Liver (tissue), 9 donors: Measurements from ENCODE around the gene RCOR1. TPM values are rescaled to one million over a fixed set of nuclear protein-coding genes. Genes with fewer than 3 reads are reported as not detected.

Experiments used
- DNase-seq: peaks from one replicate; pipeline ENCODE4 v3.0.0-alpha.2; 2017; ENCODE audit warnings: low spot score
- H3K27ac ChIP-seq, 2 donors: one replicate each; pipeline ENCODE4 v1.7.0; 2013; ENCODE audit warnings: inconsistent platforms in 2 of 2, low read length in 2 of 2, control low read depth in 1 of 2, low read depth in 1 of 2, mild to moderate bottlenecking in 1 of 2
- H3K27me3 ChIP-seq, 4 donors: one replicate each; pipeline versions ENCODE4 v1.6.1 to v1.7.0; 2013; ENCODE audit warnings: low read length in 3 of 4, inconsistent platforms in 1 of 4, mild to moderate bottlenecking in 1 of 4, moderate library complexity in 1 of 4; ENCODE audit not compliant: control insufficient read depth in 4 of 4, insufficient read depth in 4 of 4
- H3K36me3 ChIP-seq, 4 donors: one replicate each; pipeline versions ENCODE4 v1.6.1 to v1.7.0; 2013; ENCODE audit warnings: low read length in 3 of 4, mild to moderate bottlenecking in 3 of 4, low read depth in 1 of 4, moderate library complexity in 1 of 4; ENCODE audit not compliant: control insufficient read depth in 4 of 4, insufficient read depth in 3 of 4
- H3K4me1 ChIP-seq, 4 donors: one replicate each; pipeline versions ENCODE4 v1.6.1 to v1.7.0; 2013; ENCODE audit warnings: low read length in 3 of 4, mild to moderate bottlenecking in 3 of 4, moderate library complexity in 1 of 4; ENCODE audit not compliant: control insufficient read depth in 4 of 4, insufficient read depth in 4 of 4
- H3K4me3 ChIP-seq, 3 donors: one replicate each; pipeline versions ENCODE4 v1.6.1 to v1.7.0; 2013; ENCODE audit warnings: low read length in 3 of 3, control low read depth in 1 of 3, low read depth in 1 of 3, mild to moderate bottlenecking in 1 of 3
- H3K9ac ChIP-seq, 2 donors: one replicate each; pipeline ENCODE4 v1.7.0; 2013; ENCODE audit warnings: low read length in 2 of 2, mild to moderate bottlenecking in 2 of 2, moderate library complexity in 2 of 2, control low read depth in 1 of 2, low read depth in 1 of 2
- H3K9me3 ChIP-seq, 4 donors: one replicate each; pipeline versions ENCODE4 v1.6.1 to v1.7.0; 2013; ENCODE audit warnings: low read length in 3 of 4; ENCODE audit not compliant: control insufficient read depth in 4 of 4
- ATF3 ChIP-seq: IDR thresholded peaks from 2 replicates; pipeline ENCODE4 v1.6.1; 2016; ENCODE audit warnings: antibody characterized with exemption
- CTCF ChIP-seq: fragments of 150-350 bp; IDR thresholded peaks from 2 replicates; pipeline ENCODE4 v1.5.1; 2017; ENCODE audit warnings: improper control_type of control experiment, low read depth, low read length; ENCODE audit not compliant: missing input control
- EGR1 ChIP-seq, 2 donors: IDR thresholded peaks; 2 replicates each; pipeline ENCODE4 v1.6.1; 2016 to 2018; ENCODE audit warnings: antibody characterized with exemption in 2 of 2, low read depth in 2 of 2
- FOXA1 ChIP-seq: IDR thresholded peaks from 2 replicates; pipeline ENCODE4 v1.6.1; 2016; ENCODE audit warnings: antibody characterized with exemption
- FOXA2 ChIP-seq: IDR thresholded peaks from 2 replicates; pipeline ENCODE4 v1.6.1; 2016; ENCODE audit warnings: antibody characterized with exemption
- GABPA ChIP-seq, 2 donors: IDR thresholded peaks in 1 of 2; conservative IDR thresholded peaks in 1 of 2; 2 replicates each; pipeline ENCODE4 v1.6.1; 2016; ENCODE audit warnings: antibody characterized with exemption in 2 of 2, mild to moderate bottlenecking in 1 of 2, moderate library complexity in 1 of 2
- HNF4A ChIP-seq, 2 donors: conservative IDR thresholded peaks; 2 replicates each; pipeline ENCODE4 v1.6.1; 2016; ENCODE audit warnings: antibody characterized with exemption in 2 of 2, mild to moderate bottlenecking in 2 of 2
- HNF4G ChIP-seq: IDR thresholded peaks from 2 replicates; pipeline ENCODE4 v1.6.1; 2016; ENCODE audit warnings: antibody characterized with exemption
- JUND ChIP-seq, 2 donors: IDR thresholded peaks; 2 replicates each; pipeline ENCODE4 v1.6.1; 2016; ENCODE audit warnings: antibody characterized with exemption in 2 of 2
- MAX ChIP-seq: IDR thresholded peaks from 2 replicates; pipeline ENCODE4 v1.6.1; 2016; ENCODE audit warnings: antibody characterized with exemption
- NR2F2 ChIP-seq: IDR thresholded peaks from 2 replicates; pipeline ENCODE4 v1.6.1; 2016; ENCODE audit warnings: antibody characterized with exemption
- RAD21 ChIP-seq, 2 donors: IDR thresholded peaks; 2 replicates each; pipeline ENCODE4 v1.6.1; 2016; ENCODE audit warnings: antibody characterized with exemption in 2 of 2, mild to moderate bottlenecking in 2 of 2
- REST ChIP-seq: IDR thresholded peaks from 2 replicates; pipeline ENCODE4 v1.6.1; 2016; ENCODE audit warnings: antibody characterized with exemption, mild to moderate bottlenecking
- RXRA ChIP-seq, 2 donors: IDR thresholded peaks; 2 replicates each; pipeline ENCODE4 v1.6.1; 2017 to 2018; ENCODE audit warnings: antibody characterized with exemption in 2 of 2, mild to moderate bottlenecking in 1 of 2
- SP1 ChIP-seq: IDR thresholded peaks from 2 replicates; pipeline ENCODE4 v1.6.1; 2018; ENCODE audit warnings: antibody characterized with exemption, mild to moderate bottlenecking
- TAF1 ChIP-seq: conservative IDR thresholded peaks from 2 replicates; pipeline ENCODE4 v1.6.1; 2016; ENCODE audit warnings: antibody characterized with exemption, mild to moderate bottlenecking
- YY1 ChIP-seq: IDR thresholded peaks from 2 replicates; pipeline ENCODE4 v1.6.1; 2016; ENCODE audit warnings: antibody characterized with exemption, mild to moderate bottlenecking
- ZBTB33 ChIP-seq: IDR thresholded peaks from 2 replicates; pipeline ENCODE4 v1.6.1; 2016; ENCODE audit warnings: antibody characterized with exemption
- WGBS: extraction: QIAGEN DNeasy Blood & Tissue Kit; methylation state at CpG from one replicate; pipeline ENCODE4 v1.1.7; 2013; 5-methylcytosine and 5-hydroxymethylcytosine counted together
- polyA plus RNA-seq, 2 donors: library from polyadenylated mRNA; stranded (reverse) in 1 of 2; unstranded in 1 of 2; fragments of 200-250 nt in 1 of 2; fragments of >200 nt in 1 of 2; fragmentation: Nextera tagmentation in 1 of 2; extraction: Ambion mirVana in 1 of 2; gene quantifications; one replicate each; pipeline versions ENCODE4 v1.2.1 to v1.2.3, GENCODE V29; 2013 to 2015
- total RNA-seq, 2 donors: library from RNA; depleted of rRNA; stranded (reverse); fragments of >200 nt; gene quantifications; one replicate each; pipeline ENCODE4 v1.2.3, GENCODE V29; 2014
- donor health status: healthy.
- donor health status: healthy.
- donor health status: healthy.
- donor health status: healthy.
- donor health status: healthy.

The RCOR1 gene
- total and polyA plus RNA-seq, 4 donors = 4.2 to 17.0 (median 5.7) TPM

GRCh38 chr14:102605029-102605428, 12.6 kb downstream of the RCOR1 start:
- whole genome bisulfite sequencing = 53% methylated on average over 2 of the region's 2 CpGs
- TF ChIP-seq HNF4A (conservative IDR thresholded peaks at IDR 0.05) (no peak), REST (no peak), TAF1 (no peak), GABPA (IDR thresholded peaks at IDR 0.05 in 1 of 2, conservative IDR thresholded peaks at IDR 0.05 in 1 of 2) (no peak), CTCF (no peak), HNF4G (no peak), ZBTB33 (no peak), ATF3 (no peak), RAD21 (IDR thresholded peaks at IDR 0.05) (no peak), NR2F2 (no peak), EGR1 (IDR thresholded peaks at IDR 0.05; ENCODE audit: low read depth in 2 of 2) (no peak), YY1 (no peak), SP1 (no peak), FOXA1 (no peak), FOXA2 (no peak), RXRA (IDR thresholded peaks at IDR 0.05) (no peak), JUND (IDR thresholded peaks at IDR 0.05) (no peak), MAX (no peak)
- Histone ChIP-seq H3K9me3 (no peaks in the 10 kb centered on the region), H3K27ac (no peak overlapping the region), H3K36me3 (no peaks in the 10 kb centered on the region), H3K4me1 (peaks cover 0 to 8% (median 3%) of the 10 kb centered on the region in 4 donors), H3K4me3 (no peak overlapping the region), H3K27me3 (no peaks in the 10 kb centered on the region), H3K9ac (no peak overlapping the region)
- no peak for DNase-seq

GRCh38 chr14:102606296-102606695, 13.8 kb downstream of the RCOR1 start:
- DNase-seq = no peak
- Histone ChIP-seq H3K9ac (no peak overlapping the region), H3K36me3 (no peaks in the 10 kb centered on the region), H3K9me3 (no peaks in the 10 kb centered on the region), H3K4me1 (peaks cover 0 to 8% (median 3%) of the 10 kb centered on the region in 4 donors), H3K27me3 (no peaks in the 10 kb centered on the region), H3K27ac (no peak overlapping the region), H3K4me3 (no peak overlapping the region)
- 90% methylated on average over 4 of the region's 4 CpGs for WGBS
- no peak for TF ChIP-seq TAF1
- no peak for TF ChIP-seq RXRA (IDR thresholded peaks at IDR 0.05)
- TF ChIP-seq CTCF = no peak
- TF ChIP-seq REST = no peak
- TF ChIP-seq SP1 = no peak
- no peak for TF ChIP-seq EGR1 (IDR thresholded peaks at IDR 0.05; ENCODE audit: low read depth in 2 of 2)
- TF ChIP-seq HNF4A (conservative IDR thresholded peaks at IDR 0.05) = no peak
- TF ChIP-seq FOXA2 = no peak
- TF ChIP-seq GABPA (IDR thresholded peaks at IDR 0.05 in 1 of 2, conservative IDR thresholded peaks at IDR 0.05 in 1 of 2) = no peak
- TF ChIP-seq RAD21 (IDR thresholded peaks at IDR 0.05) = no peak
- no peak for TF ChIP-seq YY1
- no peak for TF ChIP-seq NR2F2
- TF ChIP-seq FOXA1 = no peak
